Neural progenitor cell (in vitro differentiated cells): ENCODE results near the gene CD9. TPM values are rescaled to one million over a fixed set of nuclear protein-coding genes. Genes with fewer than 3 reads are reported as not detected.

Experiments used
- DNase-seq: peaks from one replicate; pipeline ENCODE4 v3.0.0-alpha.2; 2016; ENCODE audit warnings: low spot score
- H2AFZ ChIP-seq: fragments of 200-600 bp; sonication (generic); replicated peaks from 2 replicates; pipeline ENCODE4 v1.6.1; 2016; ENCODE audit warnings: antibody characterized with exemption
- H3F3A ChIP-seq: fragments of 200-600 bp; sonication (generic); 2 replicates; pipeline ENCODE4 v1.6.1; 2016; ENCODE audit warnings: antibody characterized with exemption, low read depth
- H3K27ac ChIP-seq: fragments of 200-600 bp; sonication (generic); 2 replicates; pipeline ENCODE4 v1.5.1; 2016; ENCODE audit warnings: mild to moderate bottlenecking
- H3K27me3 ChIP-seq: fragments of 200-600 bp; sonication (generic); 2 replicates; pipeline ENCODE4 v1.6.1; 2016; ENCODE audit warnings: mild to moderate bottlenecking, moderate library complexity
- H3K36me3 ChIP-seq: fragments of 200-600 bp; sonication (generic); 2 replicates; pipeline ENCODE4 v1.5.1; 2016
- H3K4me1 ChIP-seq: fragments of 200-600 bp; sonication (generic); 2 replicates; pipeline ENCODE4 v1.6.1; 2016; ENCODE audit warnings: mixed run types
- H3K4me2 ChIP-seq: fragments of 200-600 bp; sonication (generic); 2 replicates; pipeline ENCODE4 v1.6.1; 2016
- H3K4me3 ChIP-seq: fragments of 200-600 bp; sonication (generic); 2 replicates; pipeline ENCODE4 v1.5.1; 2016
- H3K79me2 ChIP-seq: fragments of 200-600 bp; sonication (generic); 2 replicates; pipeline ENCODE4 v1.6.1; 2016; ENCODE audit warnings: low read depth
- H3K9ac ChIP-seq: fragments of 200-600 bp; sonication (generic); 2 replicates; pipeline ENCODE4 v1.6.1; 2016
- H3K9me3 ChIP-seq: fragments of 200-600 bp; sonication (generic); 2 replicates; pipeline ENCODE4 v1.5.1; 2016; ENCODE audit warnings: low read depth
- H4K20me1 ChIP-seq: fragments of 200-600 bp; sonication (generic); 2 replicates; pipeline ENCODE4 v1.6.1; 2016; ENCODE audit warnings: low read depth
- H3K27ac Mint-ChIP-seq: 3 replicates; pipeline ENCODE4 v1.8.0; 2021; ENCODE audit warnings: mixed read lengths
- H3K27me3 Mint-ChIP-seq: 2 replicates; pipeline ENCODE4 v1.8.0; 2022; ENCODE audit warnings: low read depth, mild to moderate bottlenecking, inconsistent platforms, moderate library complexity, mixed read lengths; ENCODE audit not compliant: insufficient read depth
- H3K36me3 Mint-ChIP-seq: 3 replicates; pipeline ENCODE4 v1.8.0; 2021; ENCODE audit warnings: mixed read lengths
- H3K4me1 Mint-ChIP-seq: 3 replicates; pipeline ENCODE4 v1.8.0; 2021; ENCODE audit warnings: mixed read lengths
- H3K4me3 Mint-ChIP-seq: 3 replicates; pipeline ENCODE4 v1.8.0; 2021; ENCODE audit warnings: mild to moderate bottlenecking, moderate library complexity, mixed read lengths
- H3K9me3 Mint-ChIP-seq: 3 replicates; pipeline ENCODE4 v1.8.0; 2020; ENCODE audit warnings: mixed read lengths
- EZH2 ChIP-seq: fragments of 200-600 bp; sonication (generic); IDR thresholded peaks from 2 replicates; pipeline ENCODE4 v1.6.1; 2017; ENCODE audit warnings: antibody characterized with exemption, mild to moderate bottlenecking, moderate library complexity
- EZH2phosphoT487 ChIP-seq: fragments of 200-600 bp; sonication (generic); IDR thresholded peaks from 2 replicates; pipeline ENCODE4 v1.6.1; 2017; ENCODE audit warnings: antibody characterized with exemption
- total RNA-seq: library from RNA; depleted of rRNA; stranded (reverse); fragments of >200 nt; gene quantifications from 2 replicates; pipeline ENCODE4 v1.2.3, GENCODE V29; 2015; ENCODE audit warnings: low replicate concordance
- TF ChIP-seq, protein P1 (sequence below): fragments of 200-600 bp; sonication (generic); IDR thresholded peaks from 2 replicates; pipeline ENCODE4 v1.5.1; 2017; ENCODE audit warnings: antibody characterized with exemption, mild to moderate bottlenecking

CD9 gene
- total RNA-seq, 1 donor from 2014 or later, result 3.6 TPM

DNA sequence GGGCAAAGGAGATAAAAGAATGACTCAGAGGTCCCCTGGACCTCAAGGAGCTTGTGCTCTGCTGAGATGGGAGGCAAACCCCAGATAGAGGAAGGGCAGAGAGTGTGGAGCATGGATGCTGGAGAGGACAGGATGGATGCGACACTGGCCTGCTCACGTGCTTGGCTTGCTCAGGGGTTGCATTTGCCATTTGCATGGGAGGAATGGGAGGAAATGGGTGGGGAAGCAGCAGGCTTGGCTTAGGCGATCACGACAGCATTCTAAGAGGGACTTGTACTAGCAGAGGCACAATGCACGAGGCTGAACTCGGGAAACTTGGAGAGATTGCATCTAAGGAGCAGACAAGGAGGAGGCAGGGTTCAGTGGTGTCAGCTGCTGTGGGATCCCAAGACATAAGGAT is 19.8 kb downstream of the CD9 start:
- H3K27ac ChIP-seq, result no peak overlapping the region

DNA sequence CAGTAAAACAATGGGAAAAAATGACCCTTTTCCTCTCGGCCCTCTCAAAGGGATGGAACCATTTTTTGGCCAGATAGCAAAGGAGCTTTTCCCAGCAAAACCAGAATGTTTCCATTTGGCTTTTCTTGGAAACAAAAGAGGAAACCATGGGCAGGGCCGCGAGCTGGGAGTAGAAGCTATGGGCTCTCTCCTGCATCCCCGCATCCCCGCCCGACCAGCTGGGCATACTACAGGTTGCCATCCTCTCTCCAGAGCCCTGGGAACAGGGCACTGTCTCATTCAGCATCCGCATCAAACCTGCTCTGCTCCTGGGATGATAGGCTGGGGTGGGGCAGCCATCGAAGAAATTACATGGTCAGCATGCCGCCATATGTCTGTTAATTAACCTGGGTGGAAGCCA is 20.9 kb downstream of the CD9 start:
- Histone ChIP-seq H3K4me1 (peaks cover 14% of the 10 kb centered on the region), H3K27me3 (no peaks in the 10 kb centered on the region), H3K27ac (no peak overlapping the region), H3K4me2 (no peak overlapping the region), H3K4me3 (no peak overlapping the region), H4K20me1 (no peaks in the 10 kb centered on the region), H3K9ac (no peak overlapping the region), H3F3A (peaks cover 6% of the 10 kb centered on the region), H2AFZ (no peak overlapping the region), H3K79me2 (no peaks in the 10 kb centered on the region), H3K36me3 (no peaks in the 10 kb centered on the region), H3K9me3 (no peaks in the 10 kb centered on the region)
- Mint-ChIP-seq H3K27me3 (peaks cover 22% of the 10 kb centered on the region), H3K36me3 (no peaks in the 10 kb centered on the region), H3K4me1 (peaks cover 59% of the 10 kb centered on the region), H3K9me3 (no peaks in the 10 kb centered on the region), H3K27ac (no peak overlapping the region), H3K4me3 (peak overlapping the region; percentile 25)
- TF ChIP-seq EZH2, result no peak
- TF ChIP-seq, protein P1, sequence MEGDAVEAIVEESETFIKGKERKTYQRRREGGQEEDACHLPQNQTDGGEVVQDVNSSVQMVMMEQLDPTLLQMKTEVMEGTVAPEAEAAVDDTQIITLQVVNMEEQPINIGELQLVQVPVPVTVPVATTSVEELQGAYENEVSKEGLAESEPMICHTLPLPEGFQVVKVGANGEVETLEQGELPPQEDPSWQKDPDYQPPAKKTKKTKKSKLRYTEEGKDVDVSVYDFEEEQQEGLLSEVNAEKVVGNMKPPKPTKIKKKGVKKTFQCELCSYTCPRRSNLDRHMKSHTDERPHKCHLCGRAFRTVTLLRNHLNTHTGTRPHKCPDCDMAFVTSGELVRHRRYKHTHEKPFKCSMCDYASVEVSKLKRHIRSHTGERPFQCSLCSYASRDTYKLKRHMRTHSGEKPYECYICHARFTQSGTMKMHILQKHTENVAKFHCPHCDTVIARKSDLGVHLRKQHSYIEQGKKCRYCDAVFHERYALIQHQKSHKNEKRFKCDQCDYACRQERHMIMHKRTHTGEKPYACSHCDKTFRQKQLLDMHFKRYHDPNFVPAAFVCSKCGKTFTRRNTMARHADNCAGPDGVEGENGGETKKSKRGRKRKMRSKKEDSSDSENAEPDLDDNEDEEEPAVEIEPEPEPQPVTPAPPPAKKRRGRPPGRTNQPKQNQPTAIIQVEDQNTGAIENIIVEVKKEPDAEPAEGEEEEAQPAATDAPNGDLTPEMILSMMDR, result no peak
- TF ChIP-seq EZH2phosphoT487, result no peak
- DNase-seq, result no peak

More for the DNA sequence above, 19.8 kb downstream of the CD9 start:
- Histone ChIP-seq H3K4me2 (no peak overlapping the region), H3K36me3 (no peaks in the 10 kb centered on the region), H3K27me3 (no peaks in the 10 kb centered on the region), H3F3A (peaks cover 6% of the 10 kb centered on the region), H3K4me1 (peaks cover 20% of the 10 kb centered on the region), H3K9me3 (no peaks in the 10 kb centered on the region), H3K4me3 (no peak overlapping the region), H3K9ac (no peak overlapping the region), H4K20me1 (no peaks in the 10 kb centered on the region), H3K79me2 (no peaks in the 10 kb centered on the region), H2AFZ (no peak overlapping the region)
- DNase-seq, result no peak
- Mint-ChIP-seq H3K36me3 (no peaks in the 10 kb centered on the region), H3K27me3 (peaks cover 26% of the 10 kb centered on the region), H3K4me1 (peaks cover 64% of the 10 kb centered on the region), H3K27ac (peak overlapping the region; percentile 27), H3K9me3 (no peaks in the 10 kb centered on the region), H3K4me3 (no peak overlapping the region)
- no peak for TF ChIP-seq EZH2phosphoT487
- TF ChIP-seq, protein P1, result no peak
- no peak for TF ChIP-seq EZH2

DNA sequence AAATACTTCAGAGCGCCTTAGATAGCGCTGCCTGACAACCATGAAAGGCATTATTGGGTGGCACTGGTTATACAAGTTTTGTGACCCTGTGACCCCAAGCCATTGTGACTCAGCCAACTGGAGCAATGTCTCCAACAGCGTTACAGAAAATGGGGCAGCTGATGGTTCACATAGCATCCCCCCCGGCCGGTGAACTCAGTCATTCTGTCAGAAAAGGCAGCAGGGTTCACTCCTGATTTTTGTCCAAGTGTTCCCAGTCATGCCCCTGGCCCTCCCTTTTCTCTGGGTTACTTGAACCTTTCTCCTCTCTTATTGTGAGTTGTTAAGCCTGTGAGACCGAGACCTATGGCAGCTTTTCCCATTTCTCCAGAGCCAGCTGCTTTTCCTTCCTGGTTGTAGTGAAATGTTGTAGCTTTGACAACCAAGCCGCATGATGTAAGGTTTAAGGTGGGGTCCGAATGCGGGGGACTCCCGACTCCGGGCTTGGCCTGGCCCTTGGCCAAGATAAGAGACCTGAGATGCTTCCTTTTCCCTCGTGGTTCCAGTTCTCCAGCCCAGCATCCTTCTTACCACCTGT is 22.0 kb downstream of the CD9 start:
- no peaks in the 10 kb centered on the region for H3K36me3 Mint-ChIP-seq

More for the DNA sequence above, 22.0 kb downstream of the CD9 start:
- Mint-ChIP-seq H3K27me3 (peaks cover 20% of the 10 kb centered on the region), H3K27ac (peak overlapping the region; percentile 93), H3K9me3 (no peaks in the 10 kb centered on the region), H3K4me1 (peaks cover 59% of the 10 kb centered on the region), H3K4me3 (peak overlapping the region; percentile 42)
- Histone ChIP-seq H2AFZ (no peak overlapping the region), H3K9ac (no peak overlapping the region), H3K27me3 (no peaks in the 10 kb centered on the region), H3K27ac (no peak overlapping the region), H3K4me1 (peaks cover 14% of the 10 kb centered on the region), H3F3A (peaks cover 6% of the 10 kb centered on the region), H3K9me3 (no peaks in the 10 kb centered on the region), H3K4me3 (no peak overlapping the region), H4K20me1 (no peaks in the 10 kb centered on the region), H3K4me2 (peak overlapping the region; percentile 38), H3K79me2 (no peaks in the 10 kb centered on the region), H3K36me3 (no peaks in the 10 kb centered on the region)
- peak; percentile 67 for DNase-seq
- TF ChIP-seq EZH2, result no peak
- TF ChIP-seq EZH2phosphoT487, result no peak
- TF ChIP-seq, protein P1, result no peak
